Fibroblast of peridontal ligament (primary cell): ENCODE measurements around the gene INTS2.
A peak's percentile ranks its signal among the peaks of the same experiment; 100 is the strongest.
"Not testable (repeated sequence)": the region's sequence is repeated elsewhere in the genome, so short reads cannot be mapped to it uniquely, and the experiment has no call there.

ENCODE experiments used
- DNase-seq: peaks from one replicate; pipeline ENCODE4 v3.0.0-alpha.2; 2010; ENCODE audit errors: extremely low read depth

INTS2 gene

DNA sequence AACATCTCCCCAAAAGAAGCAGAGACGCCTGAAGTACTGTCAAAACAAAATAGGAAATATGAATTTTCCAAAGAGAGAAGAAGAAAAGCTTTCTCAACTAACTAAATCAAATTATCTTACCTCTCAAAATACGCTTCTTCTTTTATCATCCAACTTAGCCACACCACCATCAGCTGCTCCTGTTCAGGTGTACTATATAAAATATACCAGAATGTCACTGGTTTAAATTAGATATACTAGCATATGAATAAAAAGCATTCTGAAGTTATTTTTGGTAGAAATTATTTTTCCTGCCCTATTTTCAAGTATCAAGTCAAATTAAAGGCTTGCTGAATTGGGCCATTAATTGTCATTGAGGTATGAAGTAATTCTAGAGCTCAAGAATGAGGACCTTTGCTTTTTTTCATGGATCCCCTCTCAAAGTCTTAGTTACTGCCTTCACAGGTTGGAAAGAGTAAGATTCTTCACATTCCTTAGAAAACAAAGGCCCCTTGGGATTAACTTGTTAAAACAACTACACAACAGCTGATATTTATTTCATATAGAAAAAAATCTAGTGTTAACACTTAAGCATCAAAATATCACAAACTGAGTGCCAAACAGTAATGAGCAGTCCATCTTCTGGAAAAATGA lies 30.1 kb downstream of the INTS2 start:
- no peak for DNase-seq

DNA sequence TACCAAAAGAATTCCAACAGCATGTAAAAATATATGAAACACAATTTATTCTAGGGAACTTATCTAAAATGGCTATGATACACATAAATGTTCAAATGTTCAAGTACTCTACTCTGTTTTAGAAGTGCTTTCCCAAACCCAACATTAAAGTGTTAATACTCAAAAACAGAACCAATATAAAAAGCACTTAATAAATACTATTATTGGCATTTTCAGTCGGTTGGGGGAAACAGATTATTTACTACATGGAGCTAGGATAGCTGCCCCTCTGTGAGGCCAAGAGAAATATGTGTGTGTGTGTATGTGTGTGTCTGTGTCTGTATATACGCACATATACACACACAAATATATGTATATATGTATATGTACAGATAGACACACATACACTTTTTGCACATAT lies 32.4 kb downstream of the INTS2 start:
- DNase-seq: no peak

DNA sequence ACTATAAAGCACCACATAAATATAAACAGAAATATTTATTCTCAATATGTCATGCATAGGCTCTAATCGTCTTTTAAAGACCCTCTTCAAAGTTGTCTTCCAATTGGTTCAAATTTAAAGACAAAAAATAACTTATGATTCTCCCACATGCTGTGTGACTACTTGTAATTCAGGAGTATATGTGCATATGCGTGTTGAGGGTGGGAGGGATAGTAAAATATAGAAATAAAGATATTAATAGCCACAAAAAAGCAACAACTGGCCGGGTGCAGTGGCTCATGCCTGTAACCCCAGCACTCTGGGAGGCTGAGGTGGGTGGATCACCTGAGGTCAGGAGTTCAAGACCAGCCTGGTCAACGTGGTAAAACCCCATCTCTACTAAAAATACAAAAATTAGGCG lies 33.5 kb downstream of the INTS2 start:
- not testable (repeated sequence) for DNase-seq

DNA sequence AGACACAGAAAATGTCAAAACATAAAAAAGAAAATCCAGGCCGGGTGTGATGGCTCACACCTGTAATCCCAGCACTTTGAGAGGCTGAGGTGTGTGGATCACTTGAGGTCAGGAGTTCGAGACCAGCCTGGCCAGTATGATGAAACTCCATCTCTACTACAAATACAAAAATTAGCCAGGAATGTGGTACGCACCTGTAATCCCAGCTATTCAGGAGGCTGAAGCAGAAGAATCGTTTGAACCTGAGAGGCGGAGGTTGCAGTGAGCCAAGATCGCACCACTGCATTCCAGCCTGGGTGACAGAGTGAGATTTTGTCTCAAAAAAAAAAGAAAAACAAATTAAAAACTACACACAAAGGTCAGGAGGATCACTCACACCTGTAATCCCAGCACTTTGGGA lies 40.0 kb downstream of the INTS2 start:
- DNase-seq: not testable (repeated sequence)

DNA sequence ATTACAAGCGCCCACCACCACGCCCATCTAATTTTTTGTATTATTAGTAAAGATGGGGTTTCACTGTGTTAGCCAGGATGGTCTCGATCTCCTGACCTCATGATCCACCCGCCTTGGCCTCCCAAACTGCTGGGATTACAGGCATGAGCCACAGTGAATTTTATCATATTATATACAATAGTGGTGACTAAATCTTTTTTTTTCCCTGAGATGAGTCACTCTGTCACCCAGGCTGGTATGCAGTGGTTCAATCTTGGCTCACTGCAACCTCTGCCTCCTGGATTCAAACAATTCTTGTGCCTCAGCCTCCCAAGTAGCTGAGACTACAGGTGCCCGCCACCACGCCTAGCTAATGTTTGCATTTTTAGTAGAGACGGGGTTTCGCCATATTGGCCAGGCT lies 41.9 kb downstream of the INTS2 start:
- peak; percentile 27 for DNase-seq

DNA sequence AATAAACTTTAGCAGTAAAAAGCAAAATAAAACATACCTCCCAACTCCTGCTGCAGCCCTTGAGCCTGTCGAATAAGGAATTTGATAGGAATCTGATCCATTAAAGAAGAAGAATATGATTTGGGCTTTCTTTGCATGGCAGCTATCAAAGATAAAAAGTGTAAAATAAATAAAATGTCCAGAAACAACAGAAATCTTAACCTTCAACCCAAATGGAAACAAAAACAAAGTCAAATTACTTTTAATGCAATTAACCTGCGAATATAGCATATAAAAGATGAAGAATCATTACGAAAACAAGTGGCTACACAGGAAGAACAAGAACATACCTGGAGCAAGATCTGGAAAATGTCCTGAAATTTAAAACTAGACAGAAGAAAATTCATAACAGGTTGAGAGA lies 42.9 kb downstream of the INTS2 start:
- no peak for DNase-seq

DNA sequence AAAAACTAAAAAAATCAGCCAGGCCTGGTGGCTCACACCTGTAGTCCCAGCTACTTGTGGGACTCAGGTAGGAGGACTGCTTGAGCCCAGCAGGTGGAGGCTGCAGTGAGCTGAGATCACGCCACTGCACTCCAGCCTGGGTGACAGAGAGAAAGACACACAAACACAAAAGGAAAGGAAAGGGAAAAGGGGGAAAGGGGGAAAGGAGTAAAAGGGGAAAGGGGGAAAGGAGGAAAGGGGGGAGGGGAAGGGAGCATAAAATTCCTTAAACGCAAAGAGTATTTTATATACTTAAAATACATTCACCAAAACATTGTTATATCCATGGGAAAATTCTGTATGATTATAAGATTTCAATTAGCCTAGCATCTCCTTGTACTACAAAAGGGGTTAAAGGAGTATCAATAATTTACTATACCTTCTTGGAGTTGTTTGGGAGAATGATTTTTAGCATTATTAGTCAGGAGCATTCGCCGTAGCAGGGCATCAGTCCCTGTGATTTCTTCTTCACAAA lies 47.1 kb downstream of the INTS2 start:
- DNase-seq: no peak

DNA sequence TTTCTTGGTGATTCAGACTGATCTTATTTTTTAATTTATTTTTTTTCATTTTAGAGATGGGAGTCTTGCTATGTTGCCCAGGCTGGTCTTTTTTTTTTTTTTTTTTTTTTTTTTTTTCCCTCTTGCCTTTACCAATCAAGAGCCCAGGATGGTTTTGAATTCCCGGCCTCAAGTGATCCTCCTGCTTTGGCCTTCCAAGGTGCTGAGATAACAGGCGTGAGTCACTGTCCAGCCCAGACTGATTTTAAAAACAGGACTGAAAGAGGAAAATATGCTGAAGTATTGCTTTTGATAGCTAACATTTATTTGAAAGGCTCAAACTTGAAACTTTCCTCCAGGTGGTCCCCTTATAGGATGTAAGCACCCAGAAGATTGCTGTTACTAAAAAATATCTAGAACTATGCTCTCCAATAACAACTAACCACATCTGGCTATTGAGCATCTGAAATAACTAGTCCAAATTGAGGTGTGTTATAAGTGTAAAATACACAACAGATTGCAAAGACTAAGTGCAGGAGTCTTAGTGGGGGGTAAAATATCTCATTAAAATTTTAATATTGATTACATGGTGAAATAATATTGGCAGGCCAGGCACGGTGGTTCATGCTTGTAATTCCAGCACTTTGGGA lies 48.7 kb downstream of the INTS2 start:
- DNase-seq: no peak

DNA sequence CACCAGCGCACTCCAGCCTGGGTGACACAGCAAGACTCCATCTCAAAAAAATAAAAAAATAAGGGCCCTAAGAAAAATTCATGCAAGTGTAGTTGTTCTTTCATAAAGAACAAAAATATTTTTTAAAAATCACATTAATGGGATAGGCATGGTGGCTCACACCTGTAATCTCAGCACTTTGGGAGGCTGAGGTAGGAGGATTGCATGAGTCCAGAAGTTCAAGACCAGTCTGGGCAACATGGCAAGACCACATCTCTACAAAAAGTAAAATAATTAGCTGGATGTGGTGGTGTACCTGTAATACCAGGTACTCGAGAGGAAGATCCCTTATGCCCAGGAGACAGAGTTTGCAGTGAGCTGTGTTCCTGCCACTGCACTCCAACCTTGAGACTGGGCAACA lies 49.3 kb downstream of the INTS2 start:
- DNase-seq: no peak

DNA sequence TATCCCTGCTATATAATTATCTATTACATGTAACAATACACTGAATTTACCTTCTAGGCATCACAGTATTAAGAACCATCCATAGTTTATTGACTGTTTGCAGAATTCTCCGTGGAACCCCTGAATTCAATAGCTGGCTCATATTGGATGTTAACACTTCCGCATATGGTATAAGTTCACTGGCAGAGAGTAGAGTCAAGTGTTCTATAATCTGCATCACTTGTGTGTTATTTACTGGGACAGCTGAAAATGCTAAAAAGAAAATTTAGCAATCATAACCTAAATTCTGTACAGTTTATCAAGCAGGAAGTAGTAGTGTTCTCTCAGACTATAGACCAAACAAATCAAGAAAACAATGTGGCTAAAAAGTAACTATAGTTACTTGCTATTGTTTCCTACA lies 49.9 kb downstream of the INTS2 start:
- no peak for DNase-seq

DNA sequence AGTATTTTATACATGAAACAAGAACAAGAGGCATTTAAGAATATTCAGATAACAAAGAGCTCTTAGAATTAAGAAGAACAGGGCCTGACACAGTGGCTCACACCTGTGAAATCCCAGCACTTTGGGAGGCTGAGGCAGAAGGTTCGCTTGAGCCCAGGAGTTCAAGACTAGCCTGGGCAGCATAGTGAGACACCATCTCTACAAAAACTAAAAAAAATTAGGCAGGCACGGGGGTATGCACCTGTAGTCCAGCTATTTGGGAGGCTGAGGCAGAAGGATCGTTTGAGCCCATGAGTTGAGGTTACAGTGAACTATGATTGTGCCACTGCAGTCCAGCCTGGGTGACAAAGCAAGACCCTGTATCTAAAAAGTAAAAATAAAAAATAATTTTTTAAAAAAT lies 52.0 kb downstream of the INTS2 start:
- no peak for DNase-seq

DNA sequence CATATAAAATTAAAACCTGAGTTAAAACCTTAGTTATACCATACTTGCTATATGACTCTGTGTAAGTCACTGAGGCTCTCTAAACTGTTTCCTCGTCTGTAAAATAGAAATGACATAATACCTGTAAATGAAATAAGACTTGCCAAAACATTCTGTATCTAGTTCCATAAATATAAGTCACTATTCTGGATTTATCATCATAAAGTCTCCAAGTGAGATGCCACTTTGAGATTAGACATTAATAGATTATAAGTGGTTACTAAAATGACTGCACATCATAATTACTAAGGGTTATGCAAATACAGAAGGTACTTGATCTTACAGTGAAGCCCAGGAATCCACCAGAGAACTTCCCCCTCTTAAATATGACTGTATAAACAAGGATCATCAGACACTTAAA lies 52.5 kb downstream of the INTS2 start:
- DNase-seq: no peak

DNA sequence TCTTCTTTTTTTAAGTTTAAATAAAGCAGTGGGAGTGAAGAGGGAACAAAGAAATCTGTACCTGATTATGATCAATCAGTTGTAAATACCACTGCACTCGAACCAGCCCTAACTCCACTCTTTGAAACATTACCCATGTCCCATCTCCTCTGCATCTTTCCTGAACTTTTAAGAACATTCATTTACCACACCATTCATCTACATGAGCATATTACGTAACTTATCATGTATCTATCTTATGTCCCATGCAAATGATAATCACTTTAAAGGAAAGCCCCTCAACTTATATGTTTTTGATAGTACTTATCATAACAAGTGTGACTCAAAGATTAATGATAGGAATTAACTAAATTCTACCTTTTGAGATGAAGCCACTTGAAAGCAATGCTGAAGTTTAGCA lies 53.7 kb downstream of the INTS2 start:
- DNase-seq: no peak

DNA sequence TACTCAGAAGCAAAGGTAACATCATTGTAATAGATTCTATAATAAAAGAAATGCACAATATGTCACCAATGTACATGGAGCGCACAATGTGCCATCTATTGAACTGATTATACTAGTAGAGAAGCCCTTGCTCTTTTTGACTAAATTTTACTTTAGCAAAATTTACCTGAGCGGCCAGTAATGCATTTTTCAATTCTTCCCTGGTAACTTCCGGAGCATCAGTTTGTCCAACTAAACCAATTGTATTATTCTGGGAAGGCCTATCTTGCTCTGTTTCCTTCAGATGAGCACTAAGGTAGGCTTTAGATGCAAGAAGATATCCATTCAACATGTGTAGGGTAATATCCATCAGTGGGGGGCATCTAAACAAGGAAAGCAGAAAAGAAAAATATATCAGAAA lies 55.7 kb downstream of the INTS2 start:
- no peak for DNase-seq

DNA sequence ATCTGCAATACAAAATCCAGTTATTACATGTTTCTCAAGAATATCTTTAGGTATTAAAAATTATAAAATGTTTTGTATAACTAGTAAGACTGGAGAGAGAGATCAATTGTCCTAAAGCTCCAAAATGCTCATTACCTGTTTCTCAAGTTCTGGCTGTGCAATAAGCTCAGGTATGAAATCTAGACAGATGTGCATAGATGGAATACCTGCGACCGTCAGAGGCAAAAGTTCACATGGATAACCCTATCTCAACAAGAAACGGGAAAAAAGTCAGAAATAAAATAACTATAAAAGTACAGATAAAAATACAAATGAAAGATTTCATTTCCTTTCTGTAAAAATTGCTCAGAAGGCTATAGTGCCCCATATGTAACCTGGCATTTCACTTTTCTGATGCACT lies 58.6 kb downstream of the INTS2 start:
- no peak for DNase-seq

DNA sequence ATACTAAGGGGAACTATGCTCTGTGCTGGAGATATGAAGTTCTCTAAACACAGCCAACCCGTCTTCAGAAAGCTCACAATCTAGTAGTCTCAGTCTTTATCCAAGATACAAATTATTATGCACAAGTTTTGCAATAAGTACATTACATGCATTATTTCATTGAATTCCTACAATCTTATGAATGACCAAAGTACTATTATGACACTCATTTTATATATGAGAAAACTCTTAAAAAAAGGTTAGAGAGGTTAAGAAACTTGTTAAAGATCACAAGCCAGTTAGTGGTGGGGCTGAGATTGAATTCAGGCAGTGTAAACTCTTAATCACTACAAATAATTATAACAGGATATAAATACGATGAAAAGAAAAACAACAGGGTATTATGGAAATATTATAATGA lies 59.7 kb downstream of the INTS2 start:
- no peak for DNase-seq

DNA sequence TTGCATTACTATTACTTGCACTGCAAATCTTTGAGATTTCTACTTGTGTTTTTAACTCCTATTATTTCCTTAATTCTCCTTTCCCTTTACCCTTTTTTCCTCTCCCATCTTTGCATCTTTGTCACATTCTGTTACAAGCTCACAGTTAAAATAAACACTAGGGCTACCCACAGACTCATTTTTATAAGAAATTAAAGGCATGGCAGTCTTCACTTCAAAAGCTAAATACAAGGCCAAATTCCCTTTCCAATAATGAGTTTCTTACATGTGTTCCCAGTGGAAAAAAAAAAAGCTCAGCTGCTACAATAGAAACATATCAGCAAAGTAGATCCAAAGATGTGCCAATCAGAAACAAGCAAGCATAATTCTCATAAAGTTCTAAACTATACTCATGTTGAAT lies 60.7 kb downstream of the INTS2 start:
- no peak for DNase-seq

DNA sequence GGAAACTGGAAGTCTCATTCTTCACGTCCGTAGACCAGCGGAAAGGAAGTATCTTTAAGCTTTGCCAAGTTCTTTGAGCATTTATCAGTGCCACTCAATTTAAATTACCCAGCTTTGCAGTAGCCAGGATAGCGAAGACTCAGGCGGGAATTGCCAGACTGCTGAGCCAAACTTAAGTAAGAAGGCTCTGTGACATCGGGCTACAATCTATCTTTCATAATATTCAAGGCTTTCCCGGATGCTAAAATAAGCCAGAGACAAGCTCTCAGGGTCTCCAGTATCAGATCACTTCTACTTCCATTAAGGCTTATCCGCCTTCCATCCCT lies 64.0 kb downstream of the INTS2 start:
- DNase-seq: no peak

DNA sequence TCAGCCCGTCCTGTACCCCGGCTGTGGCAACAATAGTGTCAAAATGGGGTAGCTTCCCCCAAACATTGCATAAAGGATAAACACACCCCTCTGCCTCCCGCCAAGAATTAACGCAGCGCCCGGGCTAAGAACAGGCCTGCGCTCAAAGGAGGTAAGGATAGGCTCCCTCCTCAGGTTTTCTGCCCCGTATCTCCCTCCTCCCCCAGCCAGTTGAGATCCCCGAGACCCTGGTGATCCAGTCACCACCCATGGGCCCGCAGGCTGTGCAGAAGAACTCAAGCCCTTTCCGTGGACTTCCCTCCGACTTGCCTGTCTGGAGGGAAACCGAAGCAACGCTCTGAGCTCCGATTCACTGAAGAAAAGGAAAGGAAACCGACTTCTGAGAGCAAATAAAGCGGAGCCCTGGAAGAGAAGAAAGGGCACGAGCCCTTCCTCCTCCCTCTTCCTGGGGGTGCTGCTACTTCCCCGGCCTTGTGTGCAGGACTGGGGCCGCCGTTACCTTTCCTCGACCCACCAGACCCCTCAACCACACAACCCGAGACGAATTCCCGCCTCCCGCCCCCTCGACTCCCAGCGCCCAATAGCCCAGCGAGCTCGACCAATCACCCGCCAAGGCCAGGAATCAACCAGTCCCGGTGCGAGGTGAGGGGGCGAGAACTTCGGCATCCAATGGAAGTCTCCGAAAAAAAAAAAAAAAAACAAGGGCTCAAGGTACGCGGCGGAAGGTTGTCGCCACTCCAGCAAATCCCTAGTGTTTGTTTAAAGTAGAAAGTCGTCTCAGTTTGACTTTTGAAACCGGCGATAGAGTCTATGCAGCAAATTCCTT lies 64.6 kb downstream of the INTS2 start, which contains the start of gene BRIP1:
Gene BRIP1 (minus strand): TSS at position 554 of the 826 bp plus-strand sequence. CDS start 1,989 bp downstream, outside the sequence.
- peak; percentile 90 for DNase-seq

DNA sequence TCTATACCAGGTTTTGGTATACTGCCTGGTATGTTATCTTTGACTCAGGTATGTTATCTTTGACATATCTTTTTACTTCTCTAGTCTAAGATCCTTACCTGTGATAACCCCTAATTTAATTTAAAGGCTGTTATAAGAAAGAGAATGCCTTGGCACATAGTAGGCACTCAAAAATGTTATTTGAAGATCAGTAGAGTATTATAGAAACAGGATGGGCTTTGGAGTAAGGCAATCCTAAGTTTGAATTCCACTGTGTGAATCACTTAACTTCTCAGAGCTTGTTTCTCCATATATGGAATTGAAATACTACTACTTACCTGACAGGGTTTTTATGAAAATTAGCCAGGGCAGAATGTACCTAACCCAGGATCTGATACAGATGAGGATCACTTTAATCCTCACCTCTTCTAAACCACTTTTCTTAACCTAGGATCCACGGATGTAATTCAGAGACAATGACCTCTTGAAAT lies 65.6 kb downstream of the INTS2 start:
- DNase-seq: peak; percentile 45

DNA sequence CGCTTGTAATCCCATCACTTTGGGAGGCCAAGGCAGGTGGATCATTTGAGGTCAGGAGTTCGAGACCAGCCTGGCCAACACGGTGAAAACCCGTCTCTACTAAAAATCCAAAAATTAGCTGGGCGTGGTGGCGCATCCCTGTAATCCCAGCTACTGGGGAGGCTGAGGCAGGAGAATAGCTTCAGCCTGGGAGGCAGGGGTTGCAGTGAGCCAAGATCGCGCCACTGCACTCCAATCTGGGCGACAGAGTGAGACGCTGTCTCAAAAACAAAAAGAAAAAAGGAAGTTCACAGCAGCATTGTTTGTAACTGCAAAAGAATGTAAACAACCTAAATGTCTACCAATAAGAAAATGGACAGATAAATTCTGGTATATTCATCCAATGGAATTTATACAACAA lies 67.4 kb downstream of the INTS2 start:
- DNase-seq: peak; percentile 14

DNA sequence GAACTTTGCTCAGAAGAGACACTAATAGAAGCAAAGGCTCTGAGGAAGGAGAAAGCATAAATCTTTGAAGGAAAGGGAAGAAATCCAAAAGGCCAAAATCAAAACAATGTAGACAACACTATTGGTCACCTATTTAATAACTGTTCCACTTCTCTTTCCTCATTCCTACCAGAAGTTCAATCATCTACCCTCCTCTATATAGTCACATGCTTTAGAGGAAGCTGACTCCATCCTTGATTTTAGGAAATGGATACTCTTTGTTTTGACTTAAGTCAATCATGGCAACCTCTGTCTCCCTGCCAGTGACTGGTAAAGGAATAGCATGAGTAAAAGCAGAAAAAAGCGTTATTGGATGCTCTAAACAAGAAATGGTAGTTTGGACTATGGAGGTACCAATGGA lies 71.7 kb downstream of the INTS2 start:
- no peak for DNase-seq

DNA sequence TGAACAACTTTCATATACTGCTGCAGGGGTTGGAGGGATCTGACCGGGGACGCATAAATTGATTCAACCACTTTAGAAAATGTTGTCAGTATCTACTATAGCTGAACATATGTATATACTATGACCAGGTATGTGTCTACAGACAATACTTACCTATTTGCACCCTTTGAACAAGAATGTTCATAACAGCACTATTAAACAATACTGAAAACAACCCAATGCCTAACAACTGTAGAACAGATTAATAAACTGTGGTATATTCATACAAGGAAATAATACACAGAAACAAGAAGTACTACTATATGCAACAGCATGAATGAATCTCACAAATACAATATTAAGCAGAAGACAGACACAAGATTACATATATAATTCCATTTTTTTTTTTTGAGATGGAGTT lies 74.9 kb downstream of the INTS2 start:
- DNase-seq: no peak
